ENCODE results near the gene DNMT3L.
"Not testable (repeated sequence)": the region's sequence is repeated elsewhere in the genome, so short reads cannot be mapped to it uniquely, and the experiment has no call there.

Gene DNMT3L

DNA sequence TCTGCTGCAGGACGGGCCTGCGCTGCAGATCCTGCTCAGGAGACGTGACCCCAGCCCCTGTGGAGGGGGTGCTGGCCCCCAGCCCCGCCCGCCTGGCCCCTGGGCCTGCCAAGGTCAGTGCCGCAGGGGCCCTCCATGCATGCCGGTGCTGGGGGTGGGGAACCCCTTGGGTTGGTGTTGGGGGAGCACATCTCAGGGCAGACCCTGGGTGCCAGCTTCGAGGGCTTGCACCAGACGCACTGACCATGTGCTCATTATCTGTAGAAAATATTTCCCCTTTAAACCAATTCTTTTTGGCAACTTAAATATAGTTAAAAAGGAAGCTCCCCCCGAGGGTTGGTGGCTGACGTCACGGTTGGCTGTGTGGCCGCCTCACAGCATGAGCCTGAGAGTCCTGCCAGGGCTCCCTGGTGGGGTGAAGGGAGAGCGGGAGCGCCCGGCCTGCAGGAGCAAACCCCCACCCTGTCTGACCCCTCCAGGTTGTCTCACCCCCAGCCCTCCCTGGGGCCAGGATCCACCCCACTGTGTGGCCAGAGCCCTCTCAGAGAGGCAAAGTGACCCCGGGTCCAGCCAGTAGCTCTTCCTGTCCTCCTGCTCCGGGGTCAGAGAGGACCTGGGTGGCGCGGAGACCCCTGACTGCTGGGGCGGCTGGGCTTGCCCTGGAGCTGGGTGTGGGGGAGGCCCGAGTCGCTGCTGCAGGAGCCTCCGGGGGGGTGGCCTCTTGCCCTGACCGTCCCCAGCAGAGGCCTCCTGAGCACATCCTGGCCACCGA lies 32.9 kb upstream of the DNMT3L start:
- no peak for DNase-seq (ENCODE audit: low spot score)

DNA sequence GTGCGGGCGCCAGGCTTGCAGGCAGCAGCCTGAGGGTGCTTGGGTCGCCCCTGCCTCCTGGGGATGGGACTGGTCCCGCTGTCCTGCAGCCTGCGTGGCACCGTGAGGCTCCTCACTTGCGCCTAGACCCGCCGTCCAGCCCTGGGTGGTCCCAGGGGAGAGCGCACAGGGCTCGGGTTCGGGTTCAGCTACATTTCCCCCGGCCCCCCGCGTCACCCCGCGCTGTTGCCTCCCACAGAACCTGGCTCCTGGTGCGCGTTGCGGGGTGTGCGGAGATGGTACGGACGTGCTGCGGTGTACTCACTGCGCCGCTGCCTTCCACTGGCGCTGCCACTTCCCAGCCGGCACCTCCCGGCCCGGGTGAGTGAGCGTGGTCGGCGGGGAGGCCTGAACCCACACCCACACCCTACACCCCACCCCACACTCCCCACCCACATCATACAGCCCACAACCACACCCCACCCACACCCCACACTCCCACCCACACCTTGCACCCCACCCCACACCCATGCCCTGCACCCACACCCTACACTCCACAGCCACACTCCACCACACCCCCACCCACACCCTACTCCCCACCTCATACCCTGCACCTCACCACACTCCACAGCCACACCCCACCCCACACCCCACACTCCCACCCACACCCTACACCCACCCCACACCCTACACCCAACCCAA lies 32.0 kb upstream of the DNMT3L start:
- DNase-seq (ENCODE audit: low spot score): peak; percentile 24

DNA sequence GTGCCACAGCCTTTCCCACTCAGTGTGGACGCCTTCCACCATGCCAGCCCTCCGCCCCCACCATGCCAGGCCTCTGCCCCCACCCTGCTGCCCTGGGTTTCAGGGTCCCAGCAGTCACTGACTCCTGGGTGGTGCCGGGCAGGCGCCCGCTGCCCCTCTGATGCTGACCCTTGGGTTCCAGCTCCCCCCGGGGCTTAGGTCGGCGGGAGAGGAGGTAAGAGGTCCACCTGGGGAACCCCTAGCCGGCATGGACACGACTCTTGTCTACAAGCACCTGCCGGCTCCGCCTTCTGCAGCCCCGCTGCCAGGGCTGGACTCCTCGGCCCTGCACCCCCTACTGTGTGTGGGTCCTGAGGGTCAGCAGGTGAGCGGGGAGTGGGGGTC lies 31.1 kb upstream of the DNMT3L start:
- no peak for DNase-seq (ENCODE audit: low spot score)

DNA sequence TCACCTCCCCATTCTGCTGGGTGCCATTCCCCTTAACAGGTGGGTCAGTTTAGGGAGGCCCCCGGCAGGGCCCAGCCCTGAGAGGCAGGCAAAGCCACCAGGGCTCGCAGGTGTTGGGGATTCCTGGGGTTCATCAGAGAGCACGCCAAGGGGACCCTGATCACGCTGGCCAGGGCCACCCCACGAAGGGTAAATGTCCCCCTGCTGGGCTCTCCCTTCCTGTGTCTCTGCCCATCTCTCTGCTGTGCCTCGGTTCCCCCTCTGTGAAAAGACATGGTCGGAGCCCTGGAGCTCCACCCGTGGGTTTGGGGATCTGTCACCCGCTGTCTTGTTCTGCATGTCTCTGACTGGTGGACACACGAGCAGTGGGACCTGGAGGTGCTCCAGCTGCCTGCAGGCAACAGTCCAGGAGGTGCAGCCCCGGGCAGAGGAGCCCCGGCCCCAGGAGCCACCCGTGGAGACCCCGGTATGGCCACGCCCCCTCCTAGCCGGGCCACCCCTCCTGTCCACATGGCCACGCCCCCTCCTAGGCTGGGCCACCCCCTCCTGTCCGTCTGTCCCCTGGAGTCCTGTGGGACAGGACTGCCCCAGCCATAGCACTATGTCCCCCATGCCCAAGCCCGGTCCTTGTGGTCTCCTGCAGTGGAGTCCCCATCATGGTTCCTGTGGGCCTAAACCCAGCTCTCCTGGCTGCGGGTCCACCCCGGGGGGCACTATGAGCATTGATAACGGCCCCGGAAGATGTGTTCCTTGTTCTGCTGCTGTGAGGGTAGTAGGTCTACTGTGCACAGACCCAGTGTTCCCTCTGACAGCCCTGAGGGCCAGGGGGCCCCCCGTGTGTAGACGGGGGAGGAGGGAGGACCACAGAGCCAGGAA lies 30.5 kb upstream of the DNMT3L start:
- DNase-seq (ENCODE audit: low spot score): no peak

DNA sequence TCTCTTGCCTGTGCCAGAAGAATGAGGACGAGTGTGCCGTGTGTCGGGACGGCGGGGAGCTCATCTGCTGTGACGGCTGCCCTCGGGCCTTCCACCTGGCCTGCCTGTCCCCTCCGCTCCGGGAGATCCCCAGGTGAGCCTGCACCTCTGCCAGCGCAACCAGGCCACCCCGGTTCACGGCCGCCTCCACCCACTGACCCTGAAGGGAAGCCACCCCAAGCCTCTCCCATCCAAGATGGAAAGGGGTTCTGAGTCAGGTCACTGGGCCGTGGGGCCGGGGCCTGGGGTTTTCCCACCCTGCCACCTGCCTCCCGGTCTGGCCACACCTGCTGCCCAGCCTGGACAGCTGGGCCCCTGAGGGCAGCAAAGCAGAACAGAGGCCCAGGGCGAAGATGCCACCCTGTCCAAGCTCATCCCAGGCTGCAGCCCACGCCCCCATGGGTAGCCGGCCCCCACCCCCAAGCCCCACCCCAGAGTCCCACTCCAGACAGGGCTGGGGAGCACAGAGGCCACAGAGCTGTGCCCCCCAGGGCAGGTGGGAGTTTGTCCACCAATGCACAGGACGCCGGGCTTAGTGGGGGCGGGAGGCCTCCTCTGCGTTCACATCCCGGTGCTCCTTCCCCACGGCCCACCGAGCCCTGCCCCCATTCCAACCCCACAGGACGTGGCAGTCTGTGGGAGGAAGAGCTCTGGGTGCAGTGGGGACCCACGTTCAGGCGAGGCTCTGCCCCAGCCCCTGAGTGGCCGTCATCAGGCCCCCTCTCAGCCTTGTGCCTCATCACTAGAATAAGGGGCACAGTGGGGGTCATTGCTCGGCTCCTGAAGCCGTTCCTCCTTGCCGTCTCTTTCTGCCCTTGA lies 29.6 kb upstream of the DNMT3L start:
- DNase-seq (ENCODE audit: low spot score): no peak

DNA sequence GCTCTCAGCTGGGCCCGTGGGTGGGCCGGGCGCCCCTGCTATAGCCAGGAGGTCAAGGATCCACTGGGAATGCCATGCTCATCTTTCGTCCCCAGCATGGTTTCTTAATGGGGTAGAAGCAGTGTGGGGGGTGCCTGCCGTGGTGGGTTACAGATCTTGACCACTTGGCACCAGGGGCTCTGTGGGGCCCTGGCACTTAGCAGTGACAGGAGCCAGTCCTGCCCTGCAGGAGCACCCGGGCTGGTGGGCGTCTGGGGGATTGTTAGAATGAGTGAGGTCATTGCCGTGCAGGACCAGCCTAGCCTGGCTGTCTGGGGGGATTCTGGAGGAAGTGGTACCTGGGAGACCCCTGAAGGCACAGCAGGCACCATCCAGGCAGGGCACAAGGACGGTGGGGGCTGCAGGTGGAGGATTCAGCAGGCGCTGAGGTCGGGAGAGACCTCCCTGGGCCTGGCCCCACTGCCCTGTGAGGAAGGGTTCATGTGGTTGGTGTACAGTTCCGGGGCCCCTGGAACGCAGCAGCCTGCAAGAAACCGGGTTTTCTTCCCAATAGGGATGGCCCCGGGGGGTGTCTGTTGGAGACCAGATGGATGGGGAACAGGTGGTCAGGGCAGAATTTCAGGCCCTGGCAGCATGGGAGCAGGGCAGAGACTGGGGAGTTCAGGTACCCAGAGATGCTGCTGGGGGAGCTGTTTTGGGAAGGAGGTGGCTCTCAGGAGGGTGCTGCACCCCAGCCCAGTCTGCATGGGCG lies 28.8 kb upstream of the DNMT3L start:
- no peak for DNase-seq (ENCODE audit: low spot score)

DNA sequence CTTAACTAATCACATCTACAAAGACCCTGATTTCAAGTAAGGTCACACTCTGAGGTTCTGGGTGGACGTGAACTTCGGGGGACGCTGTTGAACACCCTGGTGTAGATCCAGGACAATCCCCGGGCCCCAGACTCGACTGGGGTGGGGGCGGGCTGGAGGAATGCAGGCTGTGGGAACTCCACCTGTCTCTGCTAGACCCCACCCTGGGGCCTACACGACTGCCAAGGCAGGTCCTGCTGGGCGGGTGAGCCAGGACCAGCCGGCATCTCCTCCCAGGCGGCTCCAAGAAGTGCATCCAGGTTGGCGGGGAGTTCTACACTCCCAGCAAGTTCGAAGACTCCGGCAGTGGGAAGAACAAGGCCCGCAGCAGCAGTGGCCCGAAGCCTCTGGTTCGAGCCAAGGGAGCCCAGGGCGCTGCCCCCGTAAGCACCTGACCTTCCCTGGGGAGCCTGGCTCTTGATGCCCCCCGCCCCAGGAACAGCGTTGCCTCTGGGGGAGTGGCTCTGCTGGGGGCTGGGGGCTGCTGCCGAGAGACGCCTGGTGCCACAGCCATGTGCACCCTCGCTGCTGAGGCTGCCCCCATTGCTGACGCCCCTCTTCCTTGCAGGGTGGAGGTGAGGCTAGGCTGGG lies 27.8 kb upstream of the DNMT3L start:
- no peak for DNase-seq (ENCODE audit: low spot score)

DNA sequence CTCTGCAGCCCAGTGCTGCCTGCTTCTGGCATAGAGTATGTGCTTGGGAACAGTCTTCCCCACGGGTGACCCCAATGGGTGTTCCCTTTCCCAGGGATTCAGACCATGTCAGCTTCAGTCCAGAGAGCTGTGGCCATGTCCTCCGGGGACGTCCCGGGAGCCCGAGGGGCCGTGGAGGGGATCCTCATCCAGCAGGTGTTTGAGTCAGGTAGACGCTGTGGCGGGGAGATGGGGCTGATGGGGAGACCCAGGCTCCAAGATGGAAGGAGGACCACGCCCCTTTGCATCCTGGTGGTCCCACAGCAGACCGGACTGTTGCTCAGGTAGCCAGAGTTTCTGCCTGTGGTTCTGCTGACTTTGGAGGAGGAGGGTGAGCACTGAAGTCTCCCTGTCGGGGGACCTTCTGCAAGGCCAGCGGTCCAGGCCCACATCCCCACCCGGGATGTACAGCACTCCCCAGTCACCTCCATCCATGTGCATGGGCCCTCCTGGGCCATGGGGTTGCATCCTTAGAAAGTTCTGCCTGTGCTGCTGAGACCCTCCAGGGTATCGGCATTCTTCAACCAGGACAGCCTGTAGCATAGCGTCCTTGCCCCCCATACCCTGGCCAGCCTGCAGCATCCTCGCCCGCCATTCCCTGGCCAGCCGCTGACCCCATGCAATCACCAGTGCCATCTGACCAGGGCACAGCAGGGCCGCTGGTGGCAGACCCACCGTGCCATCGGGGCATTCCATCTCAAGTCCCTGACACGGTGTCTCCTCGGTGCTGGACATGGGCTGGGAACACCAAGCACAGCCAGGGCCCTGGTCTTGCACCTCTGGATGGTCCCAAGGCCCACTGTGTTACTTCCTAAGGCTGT lies 26.8 kb upstream of the DNMT3L start:
- DNase-seq (ENCODE audit: low spot score): no peak

DNA sequence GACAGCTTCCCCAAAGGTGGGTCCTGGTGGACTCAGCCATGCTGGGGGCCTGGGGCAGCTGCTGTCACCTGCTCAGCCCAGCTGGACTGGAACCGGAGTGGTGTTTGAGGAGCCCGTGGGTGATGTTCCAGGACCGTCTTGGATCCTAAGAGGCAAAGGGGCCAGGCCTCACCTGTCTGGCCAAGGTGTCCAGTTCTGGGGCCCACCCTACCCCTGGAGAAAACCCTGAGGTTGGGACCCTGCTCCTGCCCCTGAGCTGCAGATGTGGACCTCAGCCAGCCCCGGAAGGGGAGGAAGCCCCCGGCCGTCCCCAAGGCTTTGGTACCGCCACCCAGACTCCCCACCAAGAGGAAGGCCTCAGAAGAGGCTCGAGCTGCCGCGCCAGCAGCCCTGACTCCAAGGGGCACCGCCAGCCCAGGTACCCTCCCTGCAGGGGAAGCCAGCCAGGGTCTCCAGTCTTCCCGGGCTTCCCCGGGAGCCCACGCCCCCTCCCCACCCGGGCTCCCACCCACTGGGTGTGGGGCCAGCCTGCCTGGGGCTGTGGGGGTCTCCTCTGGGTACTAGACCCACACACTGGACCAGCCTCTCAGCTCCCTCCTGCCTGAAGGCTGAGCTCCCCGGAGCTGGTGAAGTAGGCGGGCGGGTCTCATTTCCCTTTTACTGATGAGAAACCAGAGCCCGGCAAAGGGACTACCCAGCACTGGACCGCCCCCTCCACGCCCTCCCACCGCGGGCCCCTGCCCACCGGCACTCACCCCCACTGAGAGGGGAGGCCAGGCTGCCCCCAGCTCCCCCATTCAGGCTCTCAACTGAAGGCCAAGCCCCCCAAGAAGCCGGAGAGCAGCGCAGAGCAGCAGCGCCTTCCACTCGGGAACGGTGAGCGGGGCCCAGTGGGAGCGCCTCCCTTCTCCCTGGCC lies 25.3 kb upstream of the DNMT3L start:
- DNase-seq (ENCODE audit: low spot score): no peak

DNA sequence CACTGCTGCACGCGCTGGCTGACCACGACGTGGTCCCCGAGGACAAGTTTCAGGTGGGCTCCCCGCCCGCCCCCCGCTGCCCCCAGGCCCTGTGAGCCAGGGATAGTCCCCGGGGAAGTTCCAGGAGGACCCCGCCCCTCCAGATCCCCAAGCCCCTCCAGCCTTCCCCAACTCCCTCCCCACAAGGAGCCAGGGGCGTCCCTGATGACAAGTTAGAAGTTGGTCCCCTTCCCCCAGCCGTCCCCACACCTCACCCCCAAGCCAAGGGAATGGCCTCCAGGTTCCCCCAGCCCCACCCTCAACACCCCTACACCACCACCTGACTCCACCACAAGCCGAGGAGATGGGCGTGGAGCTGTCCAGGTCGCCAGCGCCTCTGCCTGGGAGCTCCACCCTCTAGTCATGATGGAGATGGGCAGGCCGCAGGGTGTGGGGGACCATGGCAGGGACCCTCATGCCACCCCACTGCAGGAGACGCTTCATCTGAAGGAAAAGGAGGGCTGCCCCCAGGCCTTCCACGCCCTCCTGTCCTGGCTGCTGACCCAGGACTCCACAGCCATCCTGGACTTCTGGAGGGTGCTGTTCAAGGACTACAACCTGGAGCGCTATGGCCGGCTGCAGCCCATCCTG lies 24.5 kb upstream of the DNMT3L start:
- no peak for DNase-seq (ENCODE audit: low spot score)

DNA sequence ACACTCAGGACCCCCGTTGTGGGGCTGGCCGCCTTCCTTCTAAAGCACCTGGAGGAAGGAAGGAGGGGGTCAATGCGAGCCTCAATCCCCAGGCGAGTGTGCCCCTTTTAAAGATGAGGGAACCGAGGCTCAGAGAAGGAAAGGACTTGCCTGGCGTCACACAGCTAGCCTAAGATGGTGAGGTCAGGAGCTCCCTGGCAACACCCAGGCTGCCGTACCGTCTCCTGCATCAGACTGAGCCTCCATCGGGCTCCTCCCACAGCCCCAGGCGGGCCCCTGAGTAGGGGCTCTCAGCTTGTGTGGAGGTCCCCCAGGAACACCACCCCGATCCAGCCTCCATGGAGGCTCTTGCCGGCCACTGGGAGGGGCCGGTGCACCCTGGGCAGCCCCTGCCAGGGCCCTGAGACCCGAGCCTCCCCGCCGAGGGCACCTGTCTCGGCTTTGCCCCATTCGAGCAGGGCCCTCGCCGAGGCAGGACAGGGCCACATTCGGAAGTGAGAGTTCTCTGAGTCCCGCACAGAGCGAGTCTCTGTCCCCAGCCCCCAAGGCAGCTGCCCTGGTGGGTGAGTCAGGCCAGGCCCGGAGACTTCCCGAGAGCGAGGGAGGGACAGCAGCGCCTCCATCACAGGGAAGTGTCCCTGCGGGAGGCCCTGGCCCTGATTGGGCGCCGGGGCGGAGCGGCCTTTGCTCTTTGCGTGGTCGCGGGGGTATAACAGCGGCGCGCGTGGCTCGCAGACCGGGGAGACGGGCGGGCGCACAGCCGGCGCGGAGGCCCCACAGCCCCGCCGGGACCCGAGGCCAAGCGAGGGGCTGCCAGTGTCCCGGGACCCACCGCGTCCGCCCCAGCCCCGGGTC lies 23.7 kb upstream of the DNMT3L start, which contains the start of gene AIRE:
Gene AIRE (plus strand): TSS at position 739 of the 855 bp plus-strand sequence. CDS start 131 bp downstream, outside the sequence.
- no peak for DNase-seq (ENCODE audit: low spot score)

DNA sequence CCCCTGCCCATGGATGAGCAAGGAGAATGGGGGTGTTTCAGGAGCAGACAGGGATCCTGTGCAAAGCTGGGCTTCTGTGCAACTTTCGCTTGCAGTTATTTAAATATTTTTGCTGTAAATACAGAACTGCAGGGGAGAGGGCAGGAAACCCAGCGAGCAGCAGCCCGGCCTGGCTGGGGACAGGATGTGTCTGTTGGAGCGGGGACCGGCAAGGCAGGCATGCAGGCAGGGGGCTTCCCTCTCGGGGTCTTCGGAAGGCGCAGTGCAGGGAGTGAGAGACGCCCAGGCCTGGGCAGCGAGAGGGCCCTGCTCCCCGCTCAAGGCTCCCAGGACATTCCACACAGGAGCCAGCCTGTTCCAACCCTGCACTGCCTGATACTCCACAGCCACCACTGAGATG lies 22.3 kb upstream of the DNMT3L start:
- DNase-seq (ENCODE audit: low spot score): no peak

DNA sequence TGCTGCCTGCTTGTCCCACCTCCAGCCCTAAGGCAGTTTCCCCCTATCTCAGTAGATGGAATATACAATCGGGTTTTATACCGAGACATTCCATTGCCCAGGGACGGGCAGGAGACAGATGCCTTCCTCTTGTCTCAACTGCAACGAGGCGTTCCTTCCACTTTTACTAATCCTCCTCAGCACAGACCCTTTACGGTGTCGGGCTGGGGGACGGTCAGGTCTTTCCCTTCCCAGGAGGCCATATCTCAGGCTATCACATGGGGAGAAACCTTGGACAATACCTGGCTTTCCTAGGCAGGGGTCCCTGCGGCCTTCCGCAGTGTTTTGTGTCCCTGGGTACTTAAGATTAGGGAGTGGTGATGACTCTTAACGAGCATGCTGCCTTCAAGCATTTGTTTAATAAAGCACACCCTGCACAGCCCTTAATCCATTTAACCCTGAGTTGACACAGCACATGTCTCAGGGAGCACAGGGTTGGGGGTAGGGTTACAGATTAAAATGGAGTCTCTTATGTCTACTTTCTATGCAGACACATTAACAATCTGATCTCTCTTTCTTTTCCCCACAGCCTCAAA lies 21.6 kb upstream of the DNMT3L start:
- DNase-seq (ENCODE audit: low spot score): not testable (repeated sequence)

DNA sequence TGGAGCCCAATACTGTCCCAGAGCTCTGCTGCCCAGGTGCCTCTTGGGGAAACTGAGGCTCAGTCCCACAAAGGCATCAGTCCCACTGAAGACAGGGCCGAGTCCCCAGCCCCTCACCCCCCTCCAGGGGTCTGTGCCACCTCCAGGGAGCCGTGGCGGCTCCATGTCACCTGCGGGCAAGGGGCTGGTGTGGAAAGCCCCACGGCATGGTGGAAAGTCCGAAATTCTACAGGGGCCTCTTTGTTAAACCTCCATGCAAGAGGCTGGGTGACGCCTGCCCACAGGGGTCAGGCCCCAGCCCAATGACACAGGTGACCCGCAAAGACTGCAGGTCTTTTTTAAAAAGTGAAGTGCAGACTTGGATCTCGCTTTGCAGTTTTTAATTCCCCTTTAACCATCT lies 20.7 kb upstream of the DNMT3L start:
- no peak for DNase-seq (ENCODE audit: low spot score)

DNA sequence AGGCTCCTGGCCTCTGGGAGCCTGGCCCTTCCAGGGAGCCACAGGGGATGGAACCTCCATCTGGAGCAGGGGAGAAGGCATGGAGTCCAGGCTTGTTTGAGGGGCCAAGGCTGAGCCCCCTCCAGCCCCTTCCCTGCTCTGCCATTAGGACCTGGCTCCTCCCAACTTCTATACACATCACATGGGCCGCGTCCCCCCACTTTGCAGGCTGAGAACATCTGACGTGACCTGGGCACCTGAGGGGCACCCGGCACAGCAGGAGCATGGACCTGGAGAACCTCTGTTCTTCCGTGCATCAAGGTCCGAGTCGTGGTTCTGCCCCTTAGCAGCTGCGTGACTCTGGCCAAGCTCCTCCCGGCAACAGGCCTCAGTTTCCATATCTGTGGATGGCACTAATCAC lies 20.1 kb upstream of the DNMT3L start:
- no peak for DNase-seq (ENCODE audit: low spot score)

Measured in CD4-positive, alpha-beta T cell treated with Interleukin-6 at 100 ng/mL for 8 hours (primary cell).